Ovary (tissue), 3 donors: Measurements from ENCODE around the gene FBXO30.

Experiments used
- CTCF ChIP-seq, 3 donors: fragments of 450-650 bp in 2 of 3; fragments of 200-600 bp in 1 of 3; IDR thresholded peaks; one replicate each; pipeline versions ENCODE4 v1.5.1 to v1.8.0; 2016 to 2022; ENCODE audit warnings: antibody characterized with exemption in 3 of 3, mild to moderate bottlenecking in 1 of 3
- EP300 ChIP-seq: sonication (generic); formaldehyde crosslinking; IDR thresholded peaks from one replicate; pipeline ENCODE4 v1.6.1; 2017; ENCODE audit warnings: antibody characterized with exemption
- POLR2A ChIP-seq: fragments of 450-650 bp; IDR thresholded peaks from one replicate; pipeline ENCODE4 v1.6.1; 2017; ENCODE audit warnings: antibody characterized with exemption, mild to moderate bottlenecking, moderate library complexity
- donor health status: DM: no; HTN: no; CAD: no.

GRCh38 chr6:145755682-145756081 is 58.9 kb downstream of the FBXO30 start:
- no peak for TF ChIP-seq CTCF (IDR thresholded peaks at IDR 0.05)
- no peak for TF ChIP-seq POLR2A
- no peak for TF ChIP-seq EP300
